ENCODE measurements around the gene CLPSL1.

Gene CLPSL1

GRCh38 chr6:35778437-35778836 is 2.4 kb upstream of the CLPSL1 start:
- no peaks in the 10 kb centered on the region for H3K4me1 ChIP-seq (ENCODE audit: low read length)
- no peaks in the 10 kb centered on the region for H3K9me2 ChIP-seq (replicated peaks; ENCODE audit: insufficient read depth, low read length)
- no peak overlapping the region for H2AFZ ChIP-seq (ENCODE audit: low read length)
- no peaks in the 10 kb centered on the region for H3F3A ChIP-seq (ENCODE audit: insufficient read depth, low read length)
- H3K4me3 ChIP-seq (ENCODE audit: low read length): no peak overlapping the region
- no peaks in the 10 kb centered on the region for H3K36me3 ChIP-seq (replicated peaks; ENCODE audit: insufficient read depth, low read length)
- TF ChIP-seq EZH2phosphoT487 (IDR thresholded peaks at IDR 0.05; ENCODE audit: low read length): no peak
- no peak for TF ChIP-seq EZH2 (optimal IDR thresholded peaks at IDR 0.05; ENCODE audit: low read depth, low read length)
- no peak for TF ChIP-seq CTCF (IDR thresholded peaks at IDR 0.05; ENCODE audit: low read length)
- H3K9ac ChIP-seq (ENCODE audit: low read length): no peak overlapping the region
- H3K27me3 ChIP-seq (replicated peaks; ENCODE audit: insufficient read depth, low read length): peaks cover 10% of the 10 kb centered on the region
- DNase-seq: no peak
- no peaks in the 10 kb centered on the region for H4K20me1 ChIP-seq (ENCODE audit: insufficient read depth, low read length)
- H3K4me2 ChIP-seq (ENCODE audit: low read depth, low read length): no peak overlapping the region
- no peaks in the 10 kb centered on the region for H3K79me2 ChIP-seq (ENCODE audit: low read length)
- no peak overlapping the region for H3K27ac ChIP-seq (ENCODE audit: low read length)
- no peaks in the 10 kb centered on the region for H3K9me3 ChIP-seq (replicated peaks; ENCODE audit: insufficient read depth, low read length)

- Histone ChIP-seq H3K79me2 (ENCODE audit: low read length) (no peaks in the 10 kb centered on the region), H3K27ac (ENCODE audit: low read length) (no peak overlapping the region), H3K4me2 (ENCODE audit: low read depth, low read length) (no peak overlapping the region), H3K27me3 (replicated peaks; ENCODE audit: insufficient read depth, low read length) (peaks cover 2% of the 10 kb centered on the region; the same call in 1 of the 2 replicates), H3K4me3 (ENCODE audit: low read length) (no peak overlapping the region), H4K20me1 (ENCODE audit: insufficient read depth, low read length) (no peaks in the 10 kb centered on the region), H3K9ac (ENCODE audit: low read length) (no peak overlapping the region), H2AFZ (ENCODE audit: low read length) (no peak overlapping the region), H3K4me1 (ENCODE audit: low read length) (no peaks in the 10 kb centered on the region), H3K36me3 (replicated peaks; ENCODE audit: insufficient read depth, low read length) (no peaks in the 10 kb centered on the region), H3K9me3 (replicated peaks; ENCODE audit: insufficient read depth, low read length) (no peaks in the 10 kb centered on the region), H3F3A (ENCODE audit: insufficient read depth, low read length) (no peaks in the 10 kb centered on the region), H3K9me2 (replicated peaks; ENCODE audit: insufficient read depth, low read length) (no peaks in the 10 kb centered on the region)
- DNase-seq: no peak
- no peak for TF ChIP-seq CTCF (IDR thresholded peaks at IDR 0.05; ENCODE audit: low read length)
- no peak for TF ChIP-seq EZH2 (optimal IDR thresholded peaks at IDR 0.05; ENCODE audit: low read depth, low read length)
- TF ChIP-seq EZH2phosphoT487 (IDR thresholded peaks at IDR 0.05; ENCODE audit: low read length): no peak
Measured at GRCh38 chr6:35781290-35781689, 471 bp downstream of the CLPSL1 start.

GRCh38 chr6:35782424-35782823 is 1.6 kb downstream of the CLPSL1 start:
- Histone ChIP-seq H3K9me3 (replicated peaks; ENCODE audit: insufficient read depth, low read length) (no peaks in the 10 kb centered on the region), H3K4me2 (ENCODE audit: low read depth, low read length) (no peak overlapping the region), H3F3A (ENCODE audit: insufficient read depth, low read length) (no peaks in the 10 kb centered on the region), H3K27ac (ENCODE audit: low read length) (no peak overlapping the region), H2AFZ (ENCODE audit: low read length) (no peak overlapping the region), H4K20me1 (ENCODE audit: insufficient read depth, low read length) (no peaks in the 10 kb centered on the region), H3K4me3 (ENCODE audit: low read length) (no peak overlapping the region), H3K79me2 (ENCODE audit: low read length) (no peaks in the 10 kb centered on the region), H3K4me1 (ENCODE audit: low read length) (no peaks in the 10 kb centered on the region), H3K27me3 (replicated peaks; ENCODE audit: insufficient read depth, low read length) (peaks cover 7% of the 10 kb centered on the region; the same call in 1 of the 2 replicates), H3K9ac (ENCODE audit: low read length) (no peak overlapping the region), H3K36me3 (replicated peaks; ENCODE audit: insufficient read depth, low read length) (no peaks in the 10 kb centered on the region), H3K9me2 (replicated peaks; ENCODE audit: insufficient read depth, low read length) (no peaks in the 10 kb centered on the region)
- no peak for DNase-seq
- no peak for TF ChIP-seq EZH2phosphoT487 (IDR thresholded peaks at IDR 0.05; ENCODE audit: low read length)
- TF ChIP-seq CTCF (IDR thresholded peaks at IDR 0.05; ENCODE audit: low read length): no peak
- TF ChIP-seq EZH2 (optimal IDR thresholded peaks at IDR 0.05; ENCODE audit: low read depth, low read length): no peak
